SH-SY5Y (cell line): Measurements from ENCODE around the gene ABCA3.
A peak's percentile ranks its signal among the peaks of the same experiment; 100 is the strongest.

ENCODE experiments used
- GATA2 ChIP-seq: IDR thresholded peaks from 2 replicates; pipeline ENCODE4 v1.6.1; 2011; ENCODE audit warnings: mild to moderate bottlenecking, low read depth, low read length
- GATA3 ChIP-seq: IDR thresholded peaks from 2 replicates; pipeline ENCODE4 v1.6.1; 2011; ENCODE audit warnings: low read depth, mild to moderate bottlenecking, low read length, moderate library complexity

The ABCA3 gene

DNA sequence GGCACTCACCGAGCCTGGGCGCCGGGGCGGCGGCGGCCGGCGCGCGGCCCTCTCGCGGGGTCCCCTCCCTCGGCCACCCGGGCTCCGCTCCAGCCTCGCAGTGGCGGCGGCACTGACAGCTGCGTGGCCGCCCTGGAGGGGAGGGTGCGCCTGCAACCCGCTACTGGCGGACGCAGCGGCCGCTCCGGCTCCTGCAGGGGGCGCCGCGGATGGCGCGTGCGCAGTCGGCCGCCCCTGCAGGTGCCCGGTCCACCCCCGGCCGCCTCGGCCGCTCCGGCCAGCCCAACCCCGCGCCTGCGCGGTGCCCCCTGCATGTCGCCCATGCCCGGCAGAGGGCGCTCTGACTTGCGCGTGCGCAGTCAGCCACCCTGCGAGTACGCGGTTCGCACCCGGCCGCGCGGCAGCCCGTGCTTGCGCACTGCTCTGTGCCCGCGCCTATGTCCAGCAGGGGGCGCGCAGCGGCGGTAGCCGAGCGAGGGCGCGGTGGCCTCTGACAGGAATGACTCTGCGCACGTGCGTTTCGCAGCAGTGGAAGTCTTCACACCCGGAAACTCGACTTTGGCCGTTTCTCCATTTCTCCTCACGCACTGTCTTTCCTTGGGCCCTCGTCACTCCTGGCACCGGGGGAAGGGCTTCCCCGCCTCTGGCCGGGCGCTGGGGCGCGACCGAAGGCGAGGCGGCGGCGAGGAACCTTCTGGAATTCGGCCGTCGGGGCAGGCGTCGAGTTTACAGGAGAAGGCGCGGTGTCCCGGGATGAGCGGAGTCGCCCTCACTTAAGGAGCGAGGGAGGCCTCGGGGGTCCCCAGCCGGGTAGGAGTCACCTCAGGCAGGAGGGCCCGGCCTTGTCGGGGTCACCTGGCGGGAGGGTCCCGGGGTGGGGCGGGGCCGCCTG lies at the start of gene ABCA3:
Gene ABCA3, minus strand, starts transcription at position 165 of the 892 bp plus-strand sequence. CDS start 14,262 bp downstream, outside the sequence.
- TF ChIP-seq GATA3, result no peak
- no peak; the same call in 1 of the 2 replicates for TF ChIP-seq GATA2

DNA sequence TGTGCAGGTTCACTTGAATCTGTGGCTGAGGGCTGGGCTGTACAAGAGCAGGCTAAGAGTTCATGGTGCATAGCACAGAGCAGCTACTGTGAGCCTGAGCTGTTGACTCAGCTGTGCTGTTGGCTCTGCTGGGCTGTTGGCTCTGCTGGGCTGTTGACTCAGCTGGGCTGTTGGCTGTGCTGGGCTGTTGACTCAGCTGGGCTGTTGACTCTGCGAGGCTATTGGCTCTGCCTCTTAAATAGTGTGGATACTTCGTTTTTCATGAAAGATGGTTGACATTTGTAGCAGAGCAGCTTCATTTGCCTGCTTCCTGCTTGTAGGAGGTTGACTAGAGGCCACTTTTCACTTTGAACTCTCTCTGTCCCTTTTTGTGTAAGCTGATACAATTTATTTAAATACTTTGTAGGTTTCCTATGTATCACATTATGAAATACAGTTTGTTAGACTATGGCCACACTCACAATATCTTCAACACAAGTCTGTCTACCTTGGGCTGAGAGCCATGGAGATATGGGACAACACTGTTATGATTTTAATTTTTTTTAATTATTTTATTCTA lies 48.4 kb upstream of the ABCA3 start:
- TF ChIP-seq GATA2, result no peak

DNA sequence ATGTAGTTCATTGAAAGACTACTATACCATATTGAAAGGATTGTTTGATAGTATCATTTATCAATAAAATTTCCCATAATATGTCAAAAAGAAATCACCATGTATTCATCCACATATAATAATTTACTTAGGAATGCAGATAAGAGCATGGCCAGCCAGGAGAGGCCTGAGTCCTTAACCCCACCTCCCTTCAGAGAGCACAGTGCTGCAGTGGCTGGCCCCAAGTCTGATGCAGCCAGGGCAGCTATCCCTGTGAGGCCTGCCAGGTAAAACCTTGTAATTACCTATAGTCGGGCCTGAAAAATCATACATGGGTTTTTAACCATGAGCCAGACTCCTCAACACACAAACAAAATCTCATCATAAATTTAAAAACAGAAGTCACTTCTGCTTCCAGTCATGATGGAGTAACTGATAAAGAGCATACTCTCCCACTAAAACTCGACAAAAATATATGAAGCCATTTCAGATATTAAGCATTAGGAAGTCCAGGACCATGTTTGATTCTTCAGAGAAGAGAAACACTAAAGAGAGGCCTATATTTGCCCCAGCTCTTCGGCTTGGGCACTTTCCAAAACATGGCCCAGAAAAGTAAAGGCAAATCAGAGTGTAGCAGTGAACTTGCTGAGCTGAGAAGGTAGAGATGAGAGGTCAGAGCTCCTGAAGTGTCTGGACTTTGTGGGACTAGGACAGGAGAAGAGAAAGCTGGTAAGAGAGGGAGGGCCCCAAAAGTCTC lies 47.8 kb upstream of the ABCA3 start:
- TF ChIP-seq GATA2, result no peak
- TF ChIP-seq GATA3, result no peak

DNA sequence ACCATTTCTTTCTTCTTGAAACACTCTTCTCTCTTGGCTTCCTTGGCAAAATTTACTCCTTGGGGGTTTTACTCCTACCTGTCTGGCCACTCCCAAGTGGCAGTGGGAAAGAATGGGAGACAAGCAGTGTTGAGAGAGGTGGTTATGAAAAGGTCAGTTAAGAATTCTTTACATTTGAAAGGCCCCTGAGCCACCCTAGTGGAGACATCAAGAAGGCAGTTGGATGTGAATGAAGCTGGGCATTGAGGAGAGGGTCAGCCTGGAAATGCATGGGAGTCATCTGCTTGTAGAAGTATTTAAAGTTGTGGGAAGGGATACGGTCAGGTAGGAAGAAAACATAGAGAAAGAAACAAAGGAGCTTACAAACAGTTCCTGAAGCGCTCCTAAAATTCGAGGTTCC lies 46.5 kb upstream of the ABCA3 start:
- TF ChIP-seq GATA2, result no peak
- TF ChIP-seq GATA3, result no peak

DNA sequence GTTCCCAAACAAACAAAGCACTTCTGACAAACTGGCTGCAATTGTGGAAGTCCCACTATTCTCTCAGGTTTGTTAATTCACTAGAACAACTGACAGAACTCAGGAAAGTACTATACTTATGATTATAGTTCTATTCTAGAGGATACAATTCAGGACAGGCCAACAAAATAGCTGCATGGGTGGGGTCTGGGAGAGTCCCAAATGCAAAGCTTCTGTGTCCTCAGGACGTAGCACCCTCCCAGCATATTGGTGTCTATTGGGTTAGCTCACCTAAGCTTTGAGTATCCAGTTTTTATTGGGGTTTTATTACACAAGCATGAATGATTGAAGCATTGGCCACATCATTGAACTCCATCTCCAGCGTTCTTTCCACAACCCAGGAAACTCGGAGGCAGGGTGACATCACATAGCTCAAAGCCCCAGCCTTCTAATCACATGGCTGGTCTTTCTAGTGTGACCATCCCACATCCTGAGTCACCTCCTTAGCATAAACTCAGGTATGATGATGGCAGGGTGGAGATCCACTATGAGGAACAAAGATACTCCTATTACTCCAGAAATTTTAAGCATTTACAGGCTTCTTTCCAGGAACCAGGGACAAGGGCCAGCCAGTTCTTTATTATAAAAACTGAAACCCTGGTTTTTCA lies 44.8 kb upstream of the ABCA3 start:
- no peak for TF ChIP-seq GATA3
- no peak for TF ChIP-seq GATA2

DNA sequence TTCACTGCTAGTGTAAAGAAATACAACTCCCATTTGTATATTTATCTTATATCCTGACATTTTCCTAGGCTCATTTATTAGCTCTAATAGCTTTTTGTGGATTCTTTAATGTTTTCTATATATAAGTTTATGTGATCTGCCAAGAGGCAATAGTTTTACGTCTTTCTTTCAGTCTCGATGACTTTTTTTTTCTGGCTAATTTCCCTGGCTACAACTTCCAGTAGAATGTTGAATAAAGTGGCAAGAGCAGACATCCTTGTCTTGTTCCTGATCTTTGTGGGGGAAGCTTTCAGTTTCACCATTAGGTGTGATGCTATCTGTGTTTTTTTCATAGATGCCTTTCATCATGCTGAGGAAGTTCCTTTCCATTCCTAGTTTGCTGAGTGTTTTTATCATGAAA lies 43.9 kb upstream of the ABCA3 start:
- TF ChIP-seq GATA2, result no peak; the same call in 1 of the 2 replicates
- TF ChIP-seq GATA3, result 0 out of 2 replicates have a peak, but pooled peaks have one; percentile 30

DNA sequence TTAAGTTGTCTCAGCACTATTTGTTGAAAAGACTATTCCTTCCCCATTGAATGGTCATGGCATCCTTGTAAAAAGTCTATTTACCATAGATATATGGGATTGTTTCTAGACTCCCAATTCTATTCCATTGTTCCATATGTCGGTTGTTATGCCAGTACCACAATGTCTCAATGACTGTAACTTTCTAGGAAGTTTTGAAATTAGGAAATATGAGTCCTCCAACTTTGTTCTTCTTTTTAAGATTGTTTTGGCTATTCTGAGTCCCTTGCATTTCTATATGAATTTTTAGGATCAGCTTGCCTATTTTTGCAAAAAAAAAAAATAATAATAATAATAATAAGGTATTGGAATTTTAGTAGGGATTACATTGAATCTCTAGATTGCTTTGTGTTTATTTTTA lies 43.0 kb upstream of the ABCA3 start:
- TF ChIP-seq GATA2, result no peak
- TF ChIP-seq GATA3, result no peak

DNA sequence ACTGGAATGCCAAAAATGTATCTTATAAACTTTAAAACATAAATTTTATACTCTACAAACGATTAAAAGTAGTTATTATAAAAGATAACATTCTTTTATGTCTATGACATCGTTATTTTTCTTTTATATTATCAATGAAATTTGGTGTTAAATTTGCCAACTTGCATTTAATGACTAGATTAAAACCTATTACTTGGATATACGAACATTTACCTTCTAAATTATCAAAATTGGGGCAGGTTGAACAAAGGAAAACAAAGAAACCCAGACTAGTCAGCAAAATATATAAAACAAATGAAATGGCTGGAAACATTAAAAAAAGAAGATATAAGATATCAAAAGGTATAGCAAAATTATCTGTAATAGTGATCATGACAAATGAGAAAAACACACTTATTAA lies 34.1 kb upstream of the ABCA3 start:
- TF ChIP-seq GATA3 (no peak), GATA2 (no peak)

DNA sequence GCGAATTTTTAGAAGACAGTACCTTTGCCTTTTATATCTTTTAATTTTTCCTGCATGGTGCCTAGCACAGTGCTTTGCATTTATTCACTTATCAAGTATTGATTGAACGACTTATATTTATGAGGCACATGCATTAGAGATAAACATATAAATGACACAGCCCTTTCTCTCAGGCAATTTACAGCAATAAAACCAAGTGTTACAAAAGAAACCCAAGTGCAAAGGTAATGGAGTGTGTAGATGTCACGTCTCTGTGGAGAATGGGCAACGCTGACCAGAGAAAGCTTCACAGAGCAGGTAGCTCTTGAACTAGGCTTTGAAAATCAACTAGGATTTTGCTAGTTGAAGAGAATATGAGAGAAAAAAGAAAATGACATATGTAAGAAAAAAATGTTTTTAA lies 32.6 kb upstream of the ABCA3 start:
- no peak for TF ChIP-seq GATA2
- no peak for TF ChIP-seq GATA3

DNA sequence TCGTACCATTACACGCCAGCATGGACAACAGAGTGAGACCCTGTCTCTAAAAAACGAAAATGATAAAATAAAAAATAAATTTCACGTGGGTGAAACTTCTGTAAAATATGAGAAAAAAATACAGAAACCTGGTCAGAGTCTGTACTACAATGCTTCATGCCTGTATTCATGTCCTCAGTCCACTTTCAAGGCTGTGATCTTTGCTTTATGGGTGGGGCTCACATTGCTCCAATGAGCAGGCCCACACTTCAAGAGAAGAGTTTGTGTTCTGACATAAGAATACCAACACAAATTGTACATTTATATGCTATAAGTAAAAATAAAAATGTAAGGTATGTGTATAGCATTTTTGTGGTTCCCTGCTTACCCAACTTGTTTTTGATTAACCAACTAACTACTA lies 32.2 kb upstream of the ABCA3 start:
- TF ChIP-seq GATA3 (no peak), GATA2 (no peak)

DNA sequence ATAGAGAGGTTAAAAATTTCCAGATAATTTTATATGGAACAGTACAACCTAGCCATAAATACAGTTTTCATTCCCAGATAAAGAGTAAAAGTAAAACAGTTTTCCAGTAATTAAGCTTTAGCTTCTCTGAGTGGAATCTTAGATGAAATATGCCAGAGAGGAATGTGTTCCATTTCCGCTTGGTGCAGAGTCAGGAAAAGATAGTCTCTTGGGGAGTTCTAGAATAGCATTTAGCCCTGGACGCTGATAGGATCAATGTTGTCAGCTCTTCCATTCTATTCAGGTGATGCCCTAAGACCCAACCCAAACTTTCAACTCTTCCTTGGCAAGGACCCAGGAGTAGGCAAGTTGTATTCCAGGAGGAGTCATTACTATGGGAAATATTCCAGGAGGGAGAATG lies 30.9 kb upstream of the ABCA3 start:
- TF ChIP-seq GATA3 (no peak), GATA2 (no peak)

DNA sequence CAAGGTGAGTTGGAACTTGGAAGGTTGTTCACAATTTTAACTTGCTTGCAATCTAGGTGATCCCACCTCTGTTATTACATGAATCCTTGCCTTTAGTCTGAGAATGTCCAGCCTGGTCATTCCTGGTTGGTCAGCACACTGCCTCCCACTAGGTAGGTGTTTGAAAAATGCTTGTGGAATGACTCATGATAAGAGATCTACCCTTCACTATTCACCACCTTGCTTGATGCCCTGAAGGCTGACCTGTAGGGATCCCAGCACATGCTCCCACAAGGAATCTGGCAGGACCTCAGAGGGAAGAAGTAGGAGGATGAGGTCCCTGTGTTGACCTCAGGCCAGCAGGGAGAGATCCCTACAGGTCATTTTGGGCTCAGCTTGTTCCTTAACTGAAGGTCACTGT lies 30.2 kb upstream of the ABCA3 start:
- TF ChIP-seq GATA3, result no peak
- no peak for TF ChIP-seq GATA2

DNA sequence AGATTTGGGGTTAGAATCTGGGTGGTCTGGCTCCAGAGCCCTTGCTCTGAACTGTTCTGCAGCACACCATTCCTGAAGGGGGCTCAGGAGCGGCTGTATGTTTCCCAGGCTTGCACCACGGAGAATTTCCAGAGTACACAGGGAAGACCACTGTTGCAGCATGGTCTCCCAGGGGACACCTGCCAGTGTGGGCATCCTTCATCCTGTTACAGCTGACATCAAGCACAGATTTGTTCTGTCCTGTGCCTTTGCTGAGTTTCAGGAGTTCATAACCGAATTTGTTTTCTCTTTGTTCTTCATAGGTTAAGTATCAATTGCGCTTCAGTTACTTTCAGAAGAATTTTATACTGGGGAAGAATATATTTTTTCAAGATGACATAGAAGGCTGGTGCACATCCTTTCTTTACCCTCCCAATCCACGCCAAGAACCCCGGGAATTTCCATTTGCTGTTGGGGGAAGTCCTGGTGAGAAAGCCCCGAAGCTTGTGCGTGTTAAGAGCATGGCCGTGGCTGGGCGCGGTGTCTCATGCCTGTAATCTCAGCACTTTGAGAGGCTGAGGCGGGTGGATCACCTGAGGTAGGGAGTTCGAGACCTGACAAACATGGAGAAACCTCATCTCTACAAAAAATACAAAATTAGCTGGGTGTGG lies 26.3 kb upstream of the ABCA3 start:
- TF ChIP-seq GATA2, result no peak
- TF ChIP-seq GATA3, result no peak

DNA sequence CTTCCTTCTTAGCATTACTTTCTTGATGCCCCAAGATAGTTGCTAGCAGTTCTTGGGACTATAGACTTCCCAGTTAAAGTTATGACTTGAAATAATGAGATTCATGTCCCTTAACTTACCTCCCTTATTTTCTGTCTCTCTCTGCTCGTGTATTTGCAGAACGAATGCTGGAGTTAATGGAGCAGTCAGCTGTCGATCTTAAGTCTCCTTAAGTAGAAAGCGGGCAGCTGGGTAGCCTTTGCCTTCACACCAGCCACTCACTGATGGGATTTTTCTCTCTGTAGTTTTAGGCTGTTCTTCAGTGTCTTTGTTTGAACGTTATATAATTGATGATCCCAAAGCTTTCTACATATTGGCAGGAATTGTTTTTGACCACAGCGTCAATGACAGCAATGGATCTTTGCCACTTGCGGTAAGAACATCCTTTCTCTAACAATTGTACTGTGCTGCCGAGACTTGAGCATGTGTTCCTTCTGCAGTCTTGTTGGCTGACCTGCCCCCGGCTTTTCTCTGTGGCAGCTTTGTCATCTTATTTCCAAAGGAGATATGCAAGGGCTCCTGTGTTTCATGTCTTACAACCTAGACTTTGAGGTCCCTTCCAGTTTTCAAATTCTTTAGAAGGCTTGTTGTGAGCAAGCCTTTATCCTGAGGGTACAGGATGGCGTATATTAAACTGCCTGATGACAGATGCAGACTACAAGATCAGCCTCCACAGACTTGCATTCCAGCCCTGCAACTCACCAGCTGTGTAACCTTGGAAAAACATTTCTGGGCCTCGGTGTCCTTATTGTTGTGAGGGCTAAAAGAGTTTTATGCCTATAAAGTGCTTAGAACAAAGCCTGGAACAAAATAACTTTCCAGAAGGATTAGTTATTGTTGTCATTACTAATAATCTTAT lies 25.1 kb upstream of the ABCA3 start:
- TF ChIP-seq GATA2 (no peak), GATA3 (no peak)
